ENCODE data around the gene CCDC134. TPM values are rescaled to one million over a fixed set of nuclear protein-coding genes. Genes with fewer than 3 reads are reported as not detected.

Gene CCDC134
- total and polyA plus RNA-seq, 2 of the 8 experiments (the other 6 are each of a cell fraction or from before 2014, with no cell fraction given), result 7.7 to 20.0 TPM

DNA sequence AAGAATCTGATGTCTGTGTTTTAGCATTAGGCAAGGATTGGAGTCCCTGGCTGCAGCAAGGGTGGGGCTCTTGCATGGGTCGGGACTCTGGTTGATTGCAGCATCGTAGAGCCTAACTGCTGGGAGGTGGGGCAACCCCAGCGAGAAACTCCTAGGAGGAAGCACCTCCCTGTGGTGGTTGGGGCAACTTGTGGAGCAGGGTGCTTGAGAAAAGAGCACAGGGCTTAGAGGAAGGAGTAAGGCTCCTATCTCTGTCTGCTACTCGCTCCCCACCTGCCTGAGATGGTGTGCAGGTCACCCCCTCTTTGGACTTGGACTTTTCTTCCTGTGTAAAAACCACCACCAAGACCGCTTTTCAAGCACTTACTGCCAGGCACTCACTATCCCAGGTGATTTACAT is 48.0 kb downstream of the CCDC134 start (continued):
- TF ChIP-seq PHF8 (conservative IDR thresholded peaks at IDR 0.05; ENCODE audit: low read depth, low read length) (no peak), SUZ12 (IDR thresholded peaks at IDR 0.05; ENCODE audit: low read length) (no peak), KDM5A (IDR thresholded peaks at IDR 0.05; ENCODE audit: low read length) (no peak), CEBPB (IDR thresholded peaks at IDR 0.05; ENCODE audit: low read depth, low read length) (no peak), SP2 (IDR thresholded peaks at IDR 0.05; ENCODE audit: low read length) (no peak)

Measured in H1 (cell line).